GM19463 (cell line): ENCODE data around the gene ANXA10.

ENCODE experiments used
- ATAC-seq: cut with Tn5 transposase; IDR thresholded peaks from one replicate; pipeline ENCODE4 v1.9.1; 2021; ENCODE audit warnings: mild to moderate bottlenecking, moderate library complexity; ENCODE audit not compliant: unreplicated experiment

The ANXA10 gene, protein sequence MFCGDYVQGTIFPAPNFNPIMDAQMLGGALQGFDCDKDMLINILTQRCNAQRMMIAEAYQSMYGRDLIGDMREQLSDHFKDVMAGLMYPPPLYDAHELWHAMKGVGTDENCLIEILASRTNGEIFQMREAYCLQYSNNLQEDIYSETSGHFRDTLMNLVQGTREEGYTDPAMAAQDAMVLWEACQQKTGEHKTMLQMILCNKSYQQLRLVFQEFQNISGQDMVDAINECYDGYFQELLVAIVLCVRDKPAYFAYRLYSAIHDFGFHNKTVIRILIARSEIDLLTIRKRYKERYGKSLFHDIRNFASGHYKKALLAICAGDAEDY

DNA sequence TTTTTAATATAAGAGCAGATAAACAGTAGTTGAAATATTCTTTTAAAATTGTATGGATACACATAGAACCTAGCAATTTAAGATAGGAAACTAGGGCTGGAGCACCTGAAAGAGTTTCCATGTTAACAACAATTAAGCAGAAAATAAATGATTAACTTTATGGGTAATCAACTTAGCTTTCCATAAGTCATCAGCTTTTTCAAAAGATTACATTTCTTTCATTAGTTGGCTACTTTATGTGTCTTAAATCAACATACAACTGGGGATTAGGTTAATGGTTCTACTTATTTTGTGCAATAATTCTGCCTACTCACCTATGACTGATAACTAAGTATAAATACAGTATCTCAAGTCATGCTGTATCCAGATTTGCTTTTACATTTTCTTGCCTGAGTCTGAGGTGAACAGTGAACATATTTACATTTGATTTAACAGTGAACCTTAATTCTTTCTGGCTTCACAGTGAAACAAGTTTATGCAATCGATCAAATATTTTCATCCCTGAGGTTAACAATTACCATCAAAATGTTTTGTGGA lies at the start of gene ANXA10:
Gene ANXA10, plus strand, starts transcription at position 362 of the 537 bp plus-strand sequence. Its CDS starts 164 bp downstream, at position 526.
- ATAC-seq = no peak

DNA sequence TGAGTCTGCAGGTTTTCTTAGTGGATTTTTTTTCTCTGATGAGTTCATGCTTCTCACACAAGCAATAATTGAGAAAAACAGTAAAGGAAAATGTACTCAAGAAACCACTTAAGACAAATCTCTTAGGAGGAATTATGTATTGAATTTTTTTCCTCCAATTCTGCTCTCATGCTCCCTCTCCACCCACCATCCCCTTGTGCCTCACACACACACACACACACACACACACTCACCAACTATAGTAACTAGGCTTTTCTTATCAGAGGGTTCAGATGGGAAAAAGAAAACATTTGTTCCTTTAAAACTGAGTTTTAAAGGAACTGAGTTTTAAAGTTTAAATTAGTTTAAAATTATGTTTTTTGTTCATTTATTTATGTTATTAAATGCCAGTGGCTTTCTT lies 47.0 kb upstream of the ANXA10 start:
- ATAC-seq = no peak

- ATAC-seq = no peak
Measured at GRCh38 chr4:168050002-168050401, 42.3 kb upstream of the ANXA10 start.

DNA sequence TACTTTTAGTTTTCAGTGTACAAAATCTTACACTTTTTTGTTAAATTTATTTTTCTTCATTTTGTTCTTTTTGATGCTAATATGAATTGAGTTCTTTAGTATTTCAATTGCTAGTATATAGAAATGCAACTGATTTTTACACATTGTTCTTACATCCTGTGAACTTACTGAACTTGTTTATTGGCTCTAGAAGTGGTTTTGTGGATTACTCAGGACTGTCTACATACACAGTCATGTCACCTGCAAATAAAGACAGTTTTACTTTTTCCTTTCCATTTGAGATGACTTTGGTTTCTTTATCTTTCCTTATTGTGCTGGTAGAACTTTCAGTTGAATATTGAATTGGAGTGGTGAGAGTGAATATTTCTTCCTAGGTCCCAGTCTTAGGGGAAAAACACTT lies 40.8 kb upstream of the ANXA10 start:
- ATAC-seq = no peak

GRCh38 chr4:168057412-168057811 lies 34.9 kb upstream of the ANXA10 start:
- ATAC-seq = peak; percentile 88

DNA sequence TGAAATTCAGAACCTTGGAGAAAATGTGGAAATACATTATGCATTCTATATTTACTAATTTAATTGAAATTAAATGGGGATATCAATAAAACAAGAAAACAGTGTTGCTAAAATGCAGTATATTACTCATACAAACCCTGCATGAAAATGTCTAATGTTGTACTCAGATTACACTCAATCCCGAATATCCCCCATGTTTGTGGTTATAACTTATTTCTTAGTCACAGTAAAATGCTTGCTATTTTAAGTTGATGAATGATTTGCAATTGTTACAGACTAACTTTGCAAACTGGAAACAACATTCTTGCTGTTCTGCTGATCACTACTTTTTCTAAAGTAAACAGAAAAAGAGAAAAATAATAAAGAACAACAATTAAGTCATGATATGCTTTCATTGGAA lies 33.1 kb upstream of the ANXA10 start:
- no peak for ATAC-seq

- no peak for ATAC-seq
Measured at GRCh38 chr4:168063031-168063430, 29.3 kb upstream of the ANXA10 start.

DNA sequence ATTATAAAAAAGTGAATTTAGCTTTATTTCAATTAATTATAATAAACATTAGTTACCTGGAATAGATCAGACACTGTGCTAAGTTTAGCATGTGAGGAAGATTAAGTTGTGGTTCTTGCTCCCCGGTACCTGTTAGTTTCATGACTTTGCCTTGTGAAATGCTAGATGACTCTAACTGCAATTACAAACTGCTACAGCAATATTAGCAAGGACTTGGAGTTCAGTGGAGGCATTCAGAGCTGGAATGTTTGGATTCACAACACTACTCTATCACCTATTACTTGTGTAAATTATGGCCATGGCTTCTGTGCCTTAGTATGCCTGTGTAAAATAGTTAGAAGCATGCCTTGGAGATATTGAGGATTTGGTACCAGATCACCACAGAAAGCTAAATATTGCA lies 21.4 kb upstream of the ANXA10 start:
- no peak for ATAC-seq

DNA sequence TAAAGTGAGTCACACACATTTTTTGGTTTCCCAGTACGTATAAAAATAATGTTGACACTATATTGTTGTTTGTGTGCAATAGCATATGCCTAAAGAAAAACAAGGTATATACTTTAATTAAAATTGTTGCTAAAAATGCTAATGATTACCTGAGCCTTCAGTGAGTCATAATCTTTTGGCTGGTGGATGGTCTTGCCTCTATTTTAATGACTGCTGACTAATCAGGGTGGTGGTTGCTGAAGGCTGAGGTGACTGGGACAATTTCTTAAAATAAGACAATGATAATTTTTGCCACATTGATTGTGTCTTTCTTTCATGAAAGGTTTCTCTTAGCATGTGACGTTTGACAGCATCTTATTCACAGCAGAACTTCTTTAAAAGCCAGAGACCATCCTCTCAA lies 21.0 kb upstream of the ANXA10 start:
- ATAC-seq = no peak

DNA sequence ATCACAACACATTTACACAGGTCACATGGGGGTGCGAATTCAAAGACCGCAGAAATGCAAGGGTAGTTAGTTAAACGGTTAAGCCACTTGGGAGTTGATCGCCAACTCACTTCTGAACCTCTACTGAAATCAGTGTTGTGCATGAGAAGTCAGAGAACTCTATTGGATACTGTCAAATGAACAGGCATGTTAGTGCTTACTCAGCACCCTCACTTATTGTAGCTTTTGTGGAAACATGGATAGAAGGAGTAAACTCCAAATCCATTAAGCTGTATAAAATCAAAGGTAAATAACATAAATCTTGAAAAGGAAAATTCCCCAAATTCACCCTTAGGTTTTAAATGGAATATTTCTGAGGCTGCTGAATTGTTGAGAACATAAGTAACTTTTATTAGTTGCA lies 17.5 kb upstream of the ANXA10 start:
- ATAC-seq = no peak

- ATAC-seq = peak; percentile 90
Measured at GRCh38 chr4:168076989-168077725, 15.2 kb upstream of the ANXA10 start.

GRCh38 chr4:168077726-168078239 lies 14.6 kb upstream of the ANXA10 start:
- no peak for ATAC-seq

GRCh38 chr4:168082379-168082778 lies 10.0 kb upstream of the ANXA10 start:
- no peak for ATAC-seq

- ATAC-seq = no peak
Measured at GRCh38 chr4:168095776-168096406, 3.6 kb downstream of the ANXA10 start.

GRCh38 chr4:168096407-168096784 lies 4.1 kb downstream of the ANXA10 start:
- no peak for ATAC-seq

DNA sequence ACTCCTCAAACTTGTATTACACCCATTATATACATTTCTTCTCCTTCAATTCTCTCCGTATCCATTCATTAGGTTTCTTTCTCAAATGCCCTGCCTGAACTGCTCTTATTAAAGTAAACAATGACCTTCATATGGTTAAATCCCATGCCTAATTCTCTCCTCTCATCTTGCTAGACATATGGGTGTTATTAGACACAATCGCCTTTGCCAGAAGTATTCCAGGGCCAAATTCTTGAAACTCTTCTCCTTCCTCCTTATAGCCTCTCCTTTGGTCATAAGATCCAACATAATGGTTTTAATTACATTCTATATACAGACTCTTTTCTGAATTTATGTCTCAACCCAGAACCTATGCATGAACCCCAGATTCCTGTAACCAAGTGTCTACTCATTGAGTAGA lies 4.8 kb downstream of the ANXA10 start:
- ATAC-seq = no peak

DNA sequence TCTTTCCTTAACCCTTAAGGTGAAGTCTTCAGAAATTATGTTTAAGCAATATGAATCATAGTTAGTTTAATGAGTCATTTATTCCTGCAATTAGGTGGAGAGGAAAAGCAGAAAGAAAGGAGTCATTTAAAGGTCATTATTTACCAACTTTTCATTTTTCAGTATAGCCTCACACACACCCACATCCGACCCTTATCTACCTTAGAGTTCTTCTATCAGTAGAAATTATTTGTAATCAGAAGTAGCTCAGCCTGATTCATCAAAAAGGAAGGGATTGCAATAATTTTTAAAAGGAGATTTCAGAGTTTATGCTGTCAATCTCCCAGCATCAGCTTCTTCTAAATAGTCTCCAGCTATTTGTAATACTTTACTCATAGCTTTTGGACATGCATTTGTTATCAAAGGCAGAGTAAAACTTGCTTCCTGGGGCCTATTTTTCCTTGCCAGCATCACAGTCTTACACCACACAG lies 5.9 kb downstream of the ANXA10 start:
- ATAC-seq = no peak

DNA sequence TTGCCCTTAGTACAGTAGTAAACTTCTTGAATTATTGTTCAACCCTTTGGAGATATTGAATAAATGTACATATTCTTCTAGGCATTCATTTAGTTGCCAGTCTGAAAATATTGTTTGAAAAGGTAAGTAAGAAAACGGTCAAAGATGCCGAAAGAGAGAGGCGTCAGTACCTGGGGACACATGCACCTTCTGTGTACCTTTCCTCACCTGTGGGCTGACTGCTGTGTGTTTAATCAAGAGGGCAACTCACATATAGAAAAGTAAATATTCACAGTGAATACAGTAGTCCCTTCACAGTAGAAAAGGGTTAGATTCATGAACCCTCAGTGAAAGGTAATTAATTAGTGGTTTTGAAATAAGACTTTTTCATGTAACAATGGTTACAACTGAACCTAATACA lies 6.9 kb downstream of the ANXA10 start:
- no peak for ATAC-seq

- ATAC-seq = no peak
Measured at GRCh38 chr4:168101026-168101425, 8.7 kb downstream of the ANXA10 start.

GRCh38 chr4:168102403-168102802 lies 10.1 kb downstream of the ANXA10 start:
- no peak for ATAC-seq

GRCh38 chr4:168109527-168109926 lies 17.2 kb downstream of the ANXA10 start:
- ATAC-seq = no peak
